Measurements from ENCODE around the gene FGFR2. TPM values are rescaled to one million over a fixed set of nuclear protein-coding genes. Genes with fewer than 3 reads are reported as not detected.
A peak's percentile ranks its signal among the peaks of the same experiment; 100 is the strongest.

Gene FGFR2
- total RNA-seq, 1 experiment from 2014 or later, result 135 TPM

DNA sequence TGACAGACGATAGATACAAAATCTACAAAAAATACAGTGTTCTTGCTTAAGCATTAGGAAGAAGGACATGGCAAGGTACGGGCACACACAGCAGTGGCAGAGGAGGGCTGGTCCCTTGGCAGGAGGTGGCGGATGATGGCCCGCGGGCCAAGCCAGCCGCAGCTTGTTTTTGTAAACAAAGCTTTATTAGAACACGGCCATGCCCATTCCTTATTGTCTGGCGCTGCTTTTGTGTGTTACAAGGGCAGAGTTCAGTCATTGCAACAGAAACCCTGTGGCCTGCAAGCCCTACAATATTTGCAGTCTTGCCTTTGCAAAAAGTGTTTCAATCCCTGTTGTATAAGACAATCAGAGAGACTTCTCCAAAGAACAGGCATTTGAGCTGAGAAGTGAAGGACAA, 30.7 kb downstream of the FGFR2 start:
- Histone ChIP-seq H3K9me3 (ENCODE audit: control insufficient read depth, low read depth, low read length) (no peaks in the 10 kb centered on the region), H3T11ph (ENCODE audit: low read length) (no peak overlapping the region), H4K20me1 (ENCODE audit: control insufficient read depth, insufficient read depth, insufficient read length) (no peaks in the 10 kb centered on the region), H3K27me3 (ENCODE audit: insufficient read depth, low read length) (no peaks in the 10 kb centered on the region), H2AFZ (ENCODE audit: low read length) (no peak overlapping the region), H3K56ac (ENCODE audit: insufficient read length, low read depth, low read length) (no peak overlapping the region), H4K5ac (ENCODE audit: insufficient read length, low read depth, low read length) (no peak overlapping the region), H2BK5ac (ENCODE audit: insufficient read length, low read length) (no peak overlapping the region), H2BK120ac (ENCODE audit: low read depth, low read length, poor library complexity, severe bottlenecking) (no peak overlapping the region), H2AK5ac (ENCODE audit: insufficient read length, low read length) (no peak overlapping the region), H3K9ac (ENCODE audit: extremely low read depth, insufficient read length, low read length) (no peak overlapping the region), H3K23me2 (ENCODE audit: insufficient read length, low read depth, low read length, poor library complexity, severe bottlenecking) (no peaks in the 10 kb centered on the region), H4K91ac (ENCODE audit: insufficient read length, low read depth, low read length) (no peak overlapping the region), H3K18ac (ENCODE audit: insufficient read length, low read depth, low read length) (no peak overlapping the region), H2BK20ac (ENCODE audit: low read depth, low read length, poor library complexity, severe bottlenecking) (no peak overlapping the region), H3K79me1 (ENCODE audit: insufficient read depth, low read depth, low read length, poor library complexity, severe bottlenecking) (peaks cover 11% of the 10 kb centered on the region), H3K4ac (ENCODE audit: low read depth, low read length) (no peak overlapping the region), H3K14ac (ENCODE audit: insufficient read depth, low read length) (no peak overlapping the region), H3K4me2 (ENCODE audit: insufficient read depth, insufficient read length, low read length) (no peak overlapping the region), H3K4me1 (ENCODE audit: insufficient read depth, low read length) (peaks cover 13% of the 10 kb centered on the region; the same call in 1 of the 2 replicates), H3K23ac (ENCODE audit: insufficient read length, low read depth, low read length) (no peak overlapping the region), H2BK15ac (ENCODE audit: low read depth, low read length) (no peak overlapping the region), H2BK12ac (ENCODE audit: insufficient read length, low read depth, low read length) (no peak overlapping the region), H4K8ac (replicated peaks; ENCODE audit: insufficient read length, low read depth, low read length) (no peak overlapping the region), H3K79me2 (ENCODE audit: insufficient read depth, low read length) (peaks cover 55% of the 10 kb centered on the region), H3K27ac (ENCODE audit: insufficient read length, low read depth, low read length) (no peak overlapping the region)
- H3K27ac Mint-ChIP-seq, result peak overlapping the region in 2 of 3 experiments; percentile 23 to 89; a peak in 4 of 7 replicates
- TF ChIP-seq, protein P1, sequence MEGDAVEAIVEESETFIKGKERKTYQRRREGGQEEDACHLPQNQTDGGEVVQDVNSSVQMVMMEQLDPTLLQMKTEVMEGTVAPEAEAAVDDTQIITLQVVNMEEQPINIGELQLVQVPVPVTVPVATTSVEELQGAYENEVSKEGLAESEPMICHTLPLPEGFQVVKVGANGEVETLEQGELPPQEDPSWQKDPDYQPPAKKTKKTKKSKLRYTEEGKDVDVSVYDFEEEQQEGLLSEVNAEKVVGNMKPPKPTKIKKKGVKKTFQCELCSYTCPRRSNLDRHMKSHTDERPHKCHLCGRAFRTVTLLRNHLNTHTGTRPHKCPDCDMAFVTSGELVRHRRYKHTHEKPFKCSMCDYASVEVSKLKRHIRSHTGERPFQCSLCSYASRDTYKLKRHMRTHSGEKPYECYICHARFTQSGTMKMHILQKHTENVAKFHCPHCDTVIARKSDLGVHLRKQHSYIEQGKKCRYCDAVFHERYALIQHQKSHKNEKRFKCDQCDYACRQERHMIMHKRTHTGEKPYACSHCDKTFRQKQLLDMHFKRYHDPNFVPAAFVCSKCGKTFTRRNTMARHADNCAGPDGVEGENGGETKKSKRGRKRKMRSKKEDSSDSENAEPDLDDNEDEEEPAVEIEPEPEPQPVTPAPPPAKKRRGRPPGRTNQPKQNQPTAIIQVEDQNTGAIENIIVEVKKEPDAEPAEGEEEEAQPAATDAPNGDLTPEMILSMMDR (conservative IDR thresholded peaks at IDR 0.05), result no peak
- H3K4me3 Mint-ChIP-seq, result no peak overlapping the region
- no peaks in the 10 kb centered on the region for H3K27me3 Mint-ChIP-seq (ENCODE audit: low read depth)
- peaks cover 54 to 59% of the 10 kb centered on the region in 2 experiments for H3K4me1 Mint-ChIP-seq
- peaks cover 23 to 61% (median 54%) of the 10 kb centered on the region in 3 experiments; a peak in 6 of 7 replicates for H3K36me3 Mint-ChIP-seq (ENCODE audit: insufficient read depth in 1 of 3, low read depth in 3 of 3)
- WGBS (ENCODE audit: extremely low coverage, insufficient read length, low lambda C conversion rate), result no CpG with 5 or more reads among the region's 8 CpGs
- no peaks in the 10 kb centered on the region for H3K9me3 Mint-ChIP-seq
- DNase-seq, result no peak

Data from H9 (cell line).